Parietal lobe (tissue), 2 donors: ENCODE measurements around the gene UGP2. TPM values are rescaled to one million over a fixed set of nuclear protein-coding genes. Genes with fewer than 3 reads are reported as not detected.

Source experiments
- small RNA-seq: library from RNA; depleted of rRNA; stranded (forward); fragments of <200 nt; gene quantifications from one replicate; pipeline ENCODE3, GENCODE V24; 2014; ENCODE audit warnings: low replicate concordance
- total RNA-seq: library from RNA; depleted of rRNA; stranded (reverse); fragments of >200 nt; gene quantifications from one replicate; pipeline ENCODE4 v1.2.3, GENCODE V29; 2014

Gene UGP2
- 75.7 TPM for total RNA-seq

DNA sequence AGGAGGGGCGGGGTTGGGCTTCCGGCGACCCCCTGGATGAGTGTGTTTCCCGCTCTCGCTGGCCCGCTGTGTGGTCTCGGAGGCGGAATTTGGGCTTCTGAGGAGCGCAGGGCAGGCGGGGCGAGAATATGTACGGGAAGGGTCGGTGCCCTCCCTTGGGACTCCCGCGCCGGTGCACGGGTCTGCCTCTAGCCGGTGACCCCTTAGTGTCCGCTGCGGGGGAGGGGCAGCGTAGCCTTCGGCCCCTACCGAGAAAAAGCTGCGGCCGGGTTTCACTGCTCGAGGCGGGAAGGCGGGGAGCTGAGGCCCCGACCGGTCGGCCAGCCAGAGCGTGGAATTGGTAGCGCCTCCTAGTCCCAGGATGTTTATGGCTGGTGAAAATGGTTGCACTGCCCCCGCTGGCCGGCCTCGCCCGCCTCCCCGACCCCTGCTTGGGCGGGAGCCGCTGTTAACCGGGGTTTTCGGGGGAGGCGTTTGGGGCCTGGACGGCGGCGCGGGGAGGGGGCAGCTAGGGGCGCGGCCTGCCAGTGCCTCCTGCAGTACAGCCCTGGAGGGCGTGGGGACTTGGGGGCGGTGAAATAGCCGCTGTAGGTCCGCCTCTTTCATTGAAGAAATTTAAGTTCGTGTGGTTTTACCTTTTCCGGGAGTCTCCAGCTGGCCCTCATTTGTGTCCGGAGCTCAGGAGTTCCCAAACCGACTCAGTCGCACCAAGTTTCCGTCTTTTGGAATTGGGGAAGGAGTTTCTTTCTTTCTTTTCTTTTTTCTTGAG lies at the start of gene UGP2:
Gene UGP2 (plus strand): TSS at position 643 of the 769 bp plus-strand sequence. CDS start 290 bp downstream, outside the sequence.

Small RNAs within 50 kb of the gene (small RNA-seq; reads per million reads assigned to genes)
- gene RF01293 = not detected

Other genes starting within 250 kb of the UGP2 start
- gene VPS54, start 177.5 kb downstream of the UGP2 start, total RNA-seq = 43.2 TPM